Right ventricle myocardium inferior (tissue), 1 donor: ENCODE data around the gene GPR78. TPM values are rescaled to one million over a fixed set of nuclear protein-coding genes. Genes with fewer than 3 reads are reported as not detected.
A peak's percentile ranks its signal among the peaks of the same experiment; 100 is the strongest.
"Not testable (repeated sequence)": the region's sequence is repeated elsewhere in the genome, so short reads cannot be mapped to it uniquely, and the experiment has no call there.

Experiments
- ATAC-seq: fragments of 200-7000 bp; cut with Tn5 transposase; one replicate; pipeline ENCODE4 v1.9.1; 2020; ENCODE audit warnings: mild to moderate bottlenecking, moderate library complexity
- DNase-seq: peaks from one replicate; pipeline ENCODE4 v3.0.0; 2021; ENCODE audit errors: missing footprints
- intact Hi-C: fragments of 100-400 bp; cut with DNase I; formaldehyde crosslinking; loops from one replicate; pipeline ENCODE4 v1.11.0; 2022
- total RNA-seq: library from RNA; stranded (reverse); fragmentation: NEBNext Ultra II Directional; extraction: Animal tissue kit (Norgen Biotek cat#: 25700); gene quantifications from one replicate; pipeline ENCODE4 v1.2.1, GENCODE V29; 2021
- donor health status: DM: no; HTN: yes; CAD: no; lungs with severe emphysema.

GPR78 gene
- total RNA-seq, 1 donor from 2014 or later: not detected

- ATAC-seq (no peak), DNase-seq (peak; percentile 59)
- intact Hi-C loops: no loop called here
Measured at GRCh38 chr4:8558080-8558960, 21.9 kb upstream of the GPR78 start.

- intact Hi-C loops: no loop called here
- ATAC-seq (no peak), DNase-seq (no peak)
Measured at GRCh38 chr4:8559011-8559410, 21.2 kb upstream of the GPR78 start.

DNA sequence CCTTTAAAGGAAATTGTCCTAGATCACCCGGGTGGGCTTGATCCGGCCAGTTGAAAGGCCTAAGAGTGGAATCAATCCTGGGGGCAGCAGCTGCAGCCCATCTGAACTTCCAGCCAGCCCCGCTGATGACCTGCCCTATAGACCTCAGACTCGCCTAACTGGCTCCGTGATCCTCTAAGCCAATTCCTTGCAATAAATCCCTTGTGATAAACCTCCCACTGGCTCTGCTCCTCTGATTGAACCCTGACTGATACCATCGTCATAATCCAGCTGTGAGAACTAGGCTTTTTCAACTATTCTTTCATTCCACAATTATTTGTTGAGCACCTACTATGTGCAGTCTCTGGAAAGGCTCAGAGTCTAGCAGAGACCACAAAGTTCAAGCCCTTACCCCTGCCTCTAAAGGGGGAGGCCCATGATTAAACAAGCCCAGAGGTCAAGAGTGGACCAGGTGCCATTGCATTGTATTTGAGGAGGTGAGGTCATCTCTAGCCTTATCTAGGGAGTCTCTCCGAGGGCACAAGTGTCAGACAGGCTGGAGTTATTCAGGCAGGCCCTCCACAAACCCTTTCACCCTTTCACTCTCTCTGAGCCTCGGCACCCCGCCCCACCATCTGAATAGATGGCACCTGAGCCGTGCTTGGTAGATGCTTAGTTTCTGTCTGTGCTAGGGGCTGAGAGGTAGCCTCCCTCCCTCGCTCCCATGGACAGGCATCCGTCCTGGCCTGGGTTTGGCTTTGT, 20.5 kb upstream of the GPR78 start:
- intact Hi-C loops: no loop called here
- DNase-seq (no peak), ATAC-seq (no peak)

- intact Hi-C loops: no loop called here
- peak; percentile 57 for DNase-seq
Measured at GRCh38 chr4:8560265-8561047, 19.7 kb upstream of the GPR78 start.

DNA sequence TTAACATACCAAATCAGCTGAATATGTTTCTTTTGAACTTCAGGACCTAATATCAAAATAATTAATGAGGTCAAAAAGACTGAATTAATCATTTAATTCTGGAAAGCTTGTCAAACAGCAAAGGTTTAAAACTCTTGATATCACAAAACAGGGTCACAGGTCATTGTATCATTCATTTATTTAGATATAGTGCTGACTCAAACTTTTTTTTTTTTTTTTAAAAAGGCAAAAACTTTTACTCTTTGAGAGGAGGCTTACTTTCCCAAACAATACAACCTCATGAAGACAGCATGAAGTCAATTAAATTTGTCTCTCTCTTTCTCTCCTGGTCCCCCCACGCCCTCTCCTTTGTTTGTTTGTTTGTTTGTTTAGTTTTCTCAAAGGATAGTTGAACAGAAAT, 15.6 kb upstream of the GPR78 start:
- DNase-seq: no peak

More at GRCh38 chr4:8560265-8561047, 19.7 kb upstream of the GPR78 start:
- ATAC-seq: no peak

DNA sequence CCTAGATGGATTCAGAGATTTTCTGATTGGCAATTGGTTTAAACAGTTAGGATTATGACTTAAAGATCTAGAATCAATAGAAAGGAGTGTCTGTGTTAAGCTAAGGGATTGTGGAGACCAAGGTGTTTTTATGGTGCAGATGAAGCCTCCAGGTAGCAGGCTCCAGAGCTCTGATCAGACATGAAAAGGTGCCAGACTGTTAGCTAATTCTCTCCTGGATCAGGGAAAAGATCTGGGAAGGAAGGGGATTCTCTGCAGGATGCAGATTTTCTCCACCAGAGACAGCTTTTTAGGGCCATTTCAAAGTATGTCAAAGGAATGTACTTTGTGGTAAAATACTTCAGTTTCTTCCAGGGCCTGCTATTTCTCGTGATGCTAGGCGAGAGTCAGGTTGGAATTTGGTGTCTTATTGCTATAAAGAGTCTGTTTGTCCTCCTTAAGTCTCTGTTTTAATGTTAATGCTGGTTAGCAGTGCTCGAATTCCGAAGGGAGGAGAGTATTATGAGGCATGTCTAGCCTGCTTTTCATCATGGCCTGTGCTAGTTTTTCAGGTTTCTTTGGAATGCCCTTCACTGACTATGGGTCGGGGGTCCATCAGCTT, 12.0 kb upstream of the GPR78 start:
- no peak for ATAC-seq
- intact Hi-C loops: no loop called here
- DNase-seq: no peak

More for the DNA sequence above, 15.6 kb upstream of the GPR78 start:
- ATAC-seq: no peak
- intact Hi-C loops: no loop called here

- DNase-seq (no peak), ATAC-seq (no peak)
- intact Hi-C loops: no loop called here
Measured at GRCh38 chr4:8570201-8570600, 10.0 kb upstream of the GPR78 start.

DNA sequence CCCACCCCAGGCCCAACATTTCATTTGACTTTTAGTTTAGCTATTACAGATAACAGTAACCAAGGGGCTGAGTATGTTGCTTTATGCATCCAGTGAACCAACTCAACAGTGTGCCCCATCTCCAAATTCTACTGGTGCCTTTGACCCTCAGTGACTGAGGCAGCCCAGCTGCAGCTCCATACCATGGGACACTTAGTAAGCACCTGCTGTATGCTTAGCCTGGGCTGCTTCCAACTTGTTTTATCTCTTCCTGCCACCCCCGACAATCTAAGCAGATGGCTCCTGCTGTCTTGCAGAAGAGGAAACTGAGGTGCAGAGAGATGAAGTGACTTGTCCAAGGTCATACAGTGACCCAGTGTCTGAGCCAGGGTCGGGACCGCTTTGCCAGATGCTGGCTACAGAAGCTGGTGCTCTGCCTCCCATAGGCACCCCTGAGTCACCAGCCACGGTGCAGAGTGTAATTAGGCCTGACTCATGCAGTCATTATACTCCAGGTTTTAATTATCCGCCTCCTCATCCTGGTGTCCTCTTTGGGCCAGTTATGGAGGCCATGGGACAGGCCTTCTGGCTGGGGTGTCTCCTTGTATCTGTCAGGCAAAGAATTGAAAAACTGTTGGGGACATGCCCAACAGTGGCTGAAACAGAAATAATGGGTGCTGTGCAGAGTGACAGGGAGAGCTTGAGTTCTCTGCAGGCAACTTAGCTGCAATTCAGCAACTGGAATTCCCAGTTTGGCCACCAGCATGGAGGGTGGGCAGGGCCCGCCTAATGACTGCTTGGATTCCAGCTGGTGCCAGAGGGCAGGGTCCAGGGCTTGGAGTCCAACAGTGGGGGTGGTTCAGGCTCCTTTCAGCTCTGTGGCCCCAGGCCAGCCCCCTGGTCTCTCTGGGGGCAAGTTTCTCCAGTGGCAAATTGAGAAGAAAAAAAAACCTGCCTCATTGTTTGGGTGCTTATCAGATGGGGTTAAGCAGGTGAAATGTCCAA, 8.2 kb upstream of the GPR78 start:
- intact Hi-C loops: no loop called here
- ATAC-seq (no peak), DNase-seq (no peak)

- DNase-seq: no peak
- no peak for ATAC-seq
- intact Hi-C loops: no loop called here
Measured at GRCh38 chr4:8573266-8573665, 6.9 kb upstream of the GPR78 start.

- intact Hi-C loops: no loop called here
- ATAC-seq (no peak), DNase-seq (no peak)
Measured at GRCh38 chr4:8574796-8575370, 5.3 kb upstream of the GPR78 start.

GRCh38 chr4:8575457-8575856, 4.7 kb upstream of the GPR78 start:
- no peak for ATAC-seq
- intact Hi-C loops: no loop called here
- DNase-seq: no peak

GRCh38 chr4:8576591-8576990, 3.6 kb upstream of the GPR78 start:
- ATAC-seq, DNase-seq, intact Hi-C loops: not testable (repeated sequence)

GRCh38 chr4:8577046-8577445, 3.1 kb upstream of the GPR78 start:
- ATAC-seq (no peak), DNase-seq (no peak)
- intact Hi-C loops: no loop called here

DNA sequence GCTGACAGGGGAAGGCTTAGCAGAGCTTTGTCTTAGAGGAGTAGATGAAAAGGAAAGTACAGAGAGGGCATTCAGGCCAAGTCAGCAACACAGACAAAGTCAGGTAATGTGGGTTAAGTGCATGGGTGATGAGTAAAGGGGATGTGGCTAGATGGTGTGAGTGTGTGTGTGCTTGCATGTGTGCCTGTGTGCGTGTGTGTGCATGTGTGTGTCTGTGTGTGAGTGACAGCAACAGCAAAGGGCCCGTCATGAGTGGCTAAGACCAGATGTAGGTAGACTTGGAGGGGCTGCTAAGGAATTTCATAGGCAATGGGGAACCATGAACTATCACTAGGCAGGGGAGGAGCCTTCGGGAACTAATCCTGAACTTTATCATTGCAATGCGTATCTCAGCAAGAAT, 2.2 kb upstream of the GPR78 start:
- no peak for ATAC-seq
- no peak for DNase-seq
- intact Hi-C loops: no loop called here

- intact Hi-C loops: no loop called here
- ATAC-seq (no peak), DNase-seq (no peak)
Measured at GRCh38 chr4:8578717-8579116, 1.5 kb upstream of the GPR78 start.

DNA sequence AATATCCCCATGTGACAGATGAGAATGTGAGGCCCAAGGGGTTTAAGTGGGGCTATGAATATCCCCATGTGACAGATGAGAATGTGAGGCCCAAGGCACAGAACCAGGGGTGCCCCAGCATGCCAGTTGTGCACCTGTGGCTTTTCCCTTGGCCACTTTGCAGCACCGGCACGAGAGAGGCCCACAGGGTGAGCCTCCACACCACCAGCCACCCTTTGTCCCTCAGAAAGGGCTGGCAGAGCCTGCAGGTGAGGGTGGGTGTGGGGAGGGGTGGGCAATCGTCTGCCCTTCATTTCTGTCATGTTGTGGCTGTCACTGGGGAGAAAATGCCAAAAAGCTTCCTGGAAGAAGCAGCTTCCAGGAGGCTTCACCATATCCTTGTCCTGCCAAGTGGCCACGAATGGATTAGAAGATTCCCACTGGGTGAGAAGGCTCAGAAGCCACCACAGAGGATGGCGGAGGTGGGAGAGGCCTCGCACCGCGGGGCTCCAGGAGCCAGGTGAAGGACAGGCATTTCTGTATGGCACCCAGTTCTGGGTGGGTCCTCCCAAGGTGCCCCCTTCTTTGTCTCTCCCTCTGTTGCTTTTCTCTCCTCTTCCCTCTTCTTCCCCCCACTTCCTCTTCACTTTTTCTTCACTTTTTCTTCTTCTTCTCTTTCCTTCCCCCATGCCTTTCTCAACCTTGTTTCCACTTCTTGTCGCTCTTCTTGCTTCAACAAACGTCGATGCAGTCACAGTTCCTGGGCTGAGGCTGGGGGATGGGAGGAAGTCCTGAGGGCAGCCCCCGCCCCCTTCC, 469 bp upstream of the GPR78 start:
- intact Hi-C loops: no loop called here
- DNase-seq (no peak), ATAC-seq (no peak)
